Measurements from ENCODE around the gene RTN3. TPM values are rescaled to one million over a fixed set of nuclear protein-coding genes. Genes with fewer than 3 reads are reported as not detected.
A peak's percentile ranks its signal among the peaks of the same experiment; 100 is the strongest.

RTN3 gene
- total RNA-seq, 1 donor from 2014 or later: 88.5 TPM

DNA sequence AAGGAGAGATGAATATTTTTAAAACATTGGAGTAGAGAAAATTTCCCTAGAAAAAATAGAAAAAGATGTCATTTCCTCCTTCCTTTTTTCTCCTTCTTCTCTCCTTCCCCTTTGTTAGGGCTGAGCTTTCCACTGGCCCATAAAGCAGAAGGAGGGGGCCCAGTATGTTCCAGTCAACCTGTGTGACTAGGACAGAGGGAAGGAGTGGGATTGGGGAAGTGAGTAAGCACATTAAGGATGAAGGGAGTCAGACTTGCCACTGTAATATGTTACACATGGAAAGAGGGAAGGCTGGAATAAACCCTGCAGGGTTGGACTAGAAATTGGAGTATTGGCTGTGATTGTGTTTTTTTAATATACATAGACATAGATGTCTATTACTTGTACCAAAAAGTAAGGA lies 111.9 kb downstream of the RTN3 start:
- no peaks in the 10 kb centered on the region for H3K27me3 Mint-ChIP-seq (ENCODE audit: low read depth)
- H3K4me3 Mint-ChIP-seq (ENCODE audit: unreplicated experiment): no peak overlapping the region
- peak overlapping the region; percentile 29 for H3K27ac Mint-ChIP-seq (ENCODE audit: unreplicated experiment)
- peaks cover 9% of the 10 kb centered on the region for H3K9me3 Mint-ChIP-seq (ENCODE audit: low read depth)
- H3K36me3 Mint-ChIP-seq (ENCODE audit: low read depth): no peaks in the 10 kb centered on the region
- DNase-seq (ENCODE audit: low spot score): no peak
- TF ChIP-seq, protein P1, sequence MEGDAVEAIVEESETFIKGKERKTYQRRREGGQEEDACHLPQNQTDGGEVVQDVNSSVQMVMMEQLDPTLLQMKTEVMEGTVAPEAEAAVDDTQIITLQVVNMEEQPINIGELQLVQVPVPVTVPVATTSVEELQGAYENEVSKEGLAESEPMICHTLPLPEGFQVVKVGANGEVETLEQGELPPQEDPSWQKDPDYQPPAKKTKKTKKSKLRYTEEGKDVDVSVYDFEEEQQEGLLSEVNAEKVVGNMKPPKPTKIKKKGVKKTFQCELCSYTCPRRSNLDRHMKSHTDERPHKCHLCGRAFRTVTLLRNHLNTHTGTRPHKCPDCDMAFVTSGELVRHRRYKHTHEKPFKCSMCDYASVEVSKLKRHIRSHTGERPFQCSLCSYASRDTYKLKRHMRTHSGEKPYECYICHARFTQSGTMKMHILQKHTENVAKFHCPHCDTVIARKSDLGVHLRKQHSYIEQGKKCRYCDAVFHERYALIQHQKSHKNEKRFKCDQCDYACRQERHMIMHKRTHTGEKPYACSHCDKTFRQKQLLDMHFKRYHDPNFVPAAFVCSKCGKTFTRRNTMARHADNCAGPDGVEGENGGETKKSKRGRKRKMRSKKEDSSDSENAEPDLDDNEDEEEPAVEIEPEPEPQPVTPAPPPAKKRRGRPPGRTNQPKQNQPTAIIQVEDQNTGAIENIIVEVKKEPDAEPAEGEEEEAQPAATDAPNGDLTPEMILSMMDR (IDR thresholded peaks at IDR 0.05): no peak
- peaks cover 8% of the 10 kb centered on the region for H3K4me1 Mint-ChIP-seq (ENCODE audit: low read depth)

- H3K36me3 Mint-ChIP-seq (ENCODE audit: low read depth): no peaks in the 10 kb centered on the region
- H3K27me3 Mint-ChIP-seq (ENCODE audit: low read depth): no peaks in the 10 kb centered on the region
- peaks cover 9% of the 10 kb centered on the region for H3K9me3 Mint-ChIP-seq (ENCODE audit: low read depth)
- no peak for DNase-seq (ENCODE audit: low spot score)
- TF ChIP-seq, protein P1 (IDR thresholded peaks at IDR 0.05): no peak
- peaks cover 8% of the 10 kb centered on the region for H3K4me1 Mint-ChIP-seq (ENCODE audit: low read depth)
- H3K27ac Mint-ChIP-seq (ENCODE audit: unreplicated experiment): no peak overlapping the region
- no peak overlapping the region for H3K4me3 Mint-ChIP-seq (ENCODE audit: unreplicated experiment)
Measured at GRCh38 chr11:63795066-63795465, 113.8 kb downstream of the RTN3 start.

DNA sequence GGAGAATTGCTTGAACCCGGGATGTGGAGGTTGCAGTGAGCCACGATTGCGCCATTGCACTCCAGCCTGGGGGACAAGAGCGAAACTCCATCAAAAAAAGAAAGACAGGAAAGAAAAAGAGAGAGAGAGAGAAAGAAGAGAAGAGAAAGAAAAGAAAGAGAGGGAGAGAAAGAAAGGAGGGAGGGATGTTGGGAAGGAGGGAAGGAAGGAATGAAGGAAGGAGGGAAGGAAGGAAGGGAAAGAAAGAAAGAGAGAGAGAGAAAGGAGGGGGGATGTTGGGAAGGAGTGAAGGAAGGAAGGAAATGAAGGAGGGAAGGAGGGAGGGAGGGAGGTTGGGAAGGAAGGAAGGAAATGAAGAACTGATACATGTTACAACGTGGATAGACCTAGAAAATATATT lies 119.6 kb downstream of the RTN3 start:
- Mint-ChIP-seq H3K36me3 (ENCODE audit: low read depth) (no peaks in the 10 kb centered on the region), H3K9me3 (ENCODE audit: low read depth) (no peaks in the 10 kb centered on the region), H3K4me1 (ENCODE audit: low read depth) (peaks cover 2% of the 10 kb centered on the region), H3K27ac (ENCODE audit: unreplicated experiment) (no peak overlapping the region), H3K27me3 (ENCODE audit: low read depth) (no peaks in the 10 kb centered on the region), H3K4me3 (ENCODE audit: unreplicated experiment) (no peak overlapping the region)
- no peak for DNase-seq (ENCODE audit: low spot score)
- TF ChIP-seq, protein P1 (IDR thresholded peaks at IDR 0.05): no peak

- Mint-ChIP-seq H3K4me1 (ENCODE audit: low read depth) (peaks cover 10% of the 10 kb centered on the region), H3K9me3 (ENCODE audit: low read depth) (no peaks in the 10 kb centered on the region), H3K36me3 (ENCODE audit: low read depth) (no peaks in the 10 kb centered on the region), H3K27ac (ENCODE audit: unreplicated experiment) (no peak overlapping the region), H3K4me3 (ENCODE audit: unreplicated experiment) (no peak overlapping the region), H3K27me3 (ENCODE audit: low read depth) (no peaks in the 10 kb centered on the region)
- TF ChIP-seq, protein P1 (IDR thresholded peaks at IDR 0.05): no peak
- no peak for DNase-seq (ENCODE audit: low spot score)
Measured at GRCh38 chr11:63802637-63803414, 121.5 kb downstream of the RTN3 start.

- Mint-ChIP-seq H3K27me3 (ENCODE audit: low read depth) (no peaks in the 10 kb centered on the region), H3K27ac (ENCODE audit: unreplicated experiment) (no peak overlapping the region), H3K36me3 (ENCODE audit: low read depth) (no peaks in the 10 kb centered on the region), H3K9me3 (ENCODE audit: low read depth) (no peaks in the 10 kb centered on the region), H3K4me1 (ENCODE audit: low read depth) (peaks cover 10% of the 10 kb centered on the region), H3K4me3 (ENCODE audit: unreplicated experiment) (no peak overlapping the region)
- DNase-seq (ENCODE audit: low spot score): no peak
- TF ChIP-seq, protein P1 (IDR thresholded peaks at IDR 0.05): no peak
Measured at GRCh38 chr11:63804259-63804658, 123.0 kb downstream of the RTN3 start.
